ENCODE measurements around the gene HPCAL1. TPM values are rescaled to one million over a fixed set of nuclear protein-coding genes. Genes with fewer than 3 reads are reported as not detected.

Gene HPCAL1
- total and polyA plus RNA-seq, 2 of the 8 experiments (the other 6 are each of a cell fraction or from before 2014, with no cell fraction given): 5.8 to 8.6 TPM

DNA sequence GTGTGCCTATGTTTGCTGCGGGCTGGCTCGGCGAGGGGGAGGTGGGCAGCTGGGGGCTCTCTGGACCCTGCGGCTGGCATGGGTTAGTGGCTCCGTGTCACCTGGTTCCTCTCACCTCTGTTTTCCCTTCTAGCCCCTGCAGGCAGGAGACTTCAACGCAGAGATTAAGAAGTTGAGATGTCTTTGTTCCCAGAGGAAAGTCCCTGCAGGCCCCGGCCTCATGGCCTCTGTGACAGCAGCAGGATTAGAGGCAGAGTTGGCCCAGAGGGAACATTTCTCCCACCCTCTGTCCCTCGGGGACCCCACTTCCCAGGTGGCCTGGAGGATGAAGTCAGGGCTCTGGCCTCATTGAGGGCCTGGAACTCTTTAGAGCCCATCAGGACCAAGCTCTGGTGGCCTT, 56.5 kb downstream of the HPCAL1 start:
- Histone ChIP-seq H4K91ac (replicated peaks; ENCODE audit: insufficient read length, low read length) (no peak overlapping the region), H4K20me1 (replicated peaks in 1 of 2; ENCODE audit: control insufficient read depth in 1 of 2, insufficient read depth in 2 of 2, low read length in 2 of 2) (no peaks in the 10 kb centered on the region), H3K23me2 (ENCODE audit: low read depth, low read length) (no peaks in the 10 kb centered on the region), H3K79me2 (ENCODE audit: control insufficient read depth in 1 of 2, insufficient read depth in 2 of 2, low read length in 2 of 2) (no peaks in the 10 kb centered on the region), H2BK5ac (ENCODE audit: low read depth, low read length) (no peak overlapping the region), H2AFZ (ENCODE audit: low read length) (no peak overlapping the region), H3K9me3 (ENCODE audit: insufficient read depth in 2 of 2, low read depth in 1 of 2, low read length in 1 of 2) (no peaks in the 10 kb centered on the region), H3K36me3 (ENCODE audit: control insufficient read depth in 2 of 4, insufficient read depth in 4 of 4, low read length in 3 of 4) (no peaks in the 10 kb centered on the region), H2BK120ac (replicated peaks; ENCODE audit: low read depth, low read length) (no peak overlapping the region), H3K27ac (ENCODE audit: low read depth, low read length) (no peak overlapping the region), H3K79me1 (ENCODE audit: low read depth, low read length) (no peaks in the 10 kb centered on the region; the same call in 1 of the 2 replicates), H3K14ac (ENCODE audit: insufficient read length) (no peak overlapping the region), H2BK20ac (ENCODE audit: low read length) (no peak overlapping the region), H4K5ac (ENCODE audit: insufficient read length, low read depth, low read length) (no peak overlapping the region), H2AK5ac (ENCODE audit: low read depth, low read length) (no peak overlapping the region), H3K27me3 (replicated peaks in 1 of 4; ENCODE audit: control insufficient read depth in 3 of 4, extremely low read depth in 1 of 4, insufficient read depth in 3 of 4, low read length in 3 of 4) (no peaks in the 10 kb centered on the region), H3K9ac (replicated peaks in 1 of 4; ENCODE audit: extremely low read depth in 1 of 4, low read depth in 3 of 4, low read length in 3 of 4) (no peak overlapping the region), H3K23ac (ENCODE audit: insufficient read length) (no peak overlapping the region), H3K4me1 (replicated peaks in 1 of 4; ENCODE audit: control insufficient read depth in 3 of 4, insufficient read depth in 4 of 4, low read length in 3 of 4) (peaks cover 0 to 4% (median 0%) of the 10 kb centered on the region in 4 experiments; a peak in 1 of 7 replicates), H4K8ac (ENCODE audit: extremely low read depth, insufficient read depth, low read length) (no peak overlapping the region; the same call in 1 of the 2 replicates), H2BK15ac (ENCODE audit: low read length) (no peak overlapping the region), H3K4ac (replicated peaks; ENCODE audit: insufficient read length, low read depth, low read length) (no peak overlapping the region), H3K56ac (replicated peaks; ENCODE audit: insufficient read length, low read depth, low read length) (no peak overlapping the region), H3K4me2 (ENCODE audit: insufficient read depth in 1 of 2, low read depth in 2 of 2, low read length in 2 of 2) (no peak overlapping the region), H3K18ac (ENCODE audit: extremely low read depth, low read length) (no peak overlapping the region), H2BK12ac (ENCODE audit: low read depth, low read length) (no peak overlapping the region), H3K4me3 (ENCODE audit: extremely low read depth in 1 of 4, insufficient read depth in 2 of 4, low read depth in 3 of 4, low read length in 4 of 4) (no peak overlapping the region)
- TF ChIP-seq CBX5 (IDR thresholded peaks at IDR 0.05; ENCODE audit: low read depth, low read length) (no peak), FOSL1 (IDR thresholded peaks at IDR 0.05; ENCODE audit: insufficient read depth, low read depth, low read length) (no peak), PHF8 (conservative IDR thresholded peaks at IDR 0.05; ENCODE audit: low read depth, low read length) (no peak), HDAC6 (IDR thresholded peaks at IDR 0.05; ENCODE audit: low read depth, low read length) (no peak), CBX8 (IDR thresholded peaks at IDR 0.05; ENCODE audit: borderline replicate concordance, low read depth, low read length) (no peak), BACH1 (IDR thresholded peaks at IDR 0.05; ENCODE audit: low read length) (no peak), RXRA (IDR thresholded peaks at IDR 0.05; ENCODE audit: insufficient read depth, low read depth, low read length) (no peak), HDAC2 (IDR thresholded peaks at IDR 0.05; ENCODE audit: borderline replicate concordance in 1 of 2, low read depth in 2 of 2, low read length in 2 of 2) (no peak)
- 83% methylated on average over 6 of the region's 8 CpGs; no CpG with 5 or more reads in 1 of the 2 experiments for WGBS, 2 experiments (ENCODE audit: extremely low coverage in 1 of 2, insufficient coverage in 1 of 2, insufficient read length in 1 of 2, insufficient replicate concordance in 2 of 2, low coverage in 1 of 2, low lambda C conversion rate in 2 of 2, missing lambda C conversion rate in 1 of 2)
- POLR2A ChIA-PET (ENCODE audit: partially characterized antibody): no interaction called here
- FAIRE-seq (no peak), DNase-seq (ENCODE audit: low read depth in 1 of 2, low spot score in 2 of 2) (no peak)
- CTCF ChIA-PET (ENCODE audit: partially characterized antibody): interaction anchor here (0.7 to 1.8 kb wide), 5 partner anchors 23 to 216 kb away, joined by 3 to 6 read pairs (median 3); no protein-coding TSS in a partner anchor
